ENCODE data around the gene KIRREL3. TPM values are rescaled to one million over a fixed set of nuclear protein-coding genes. Genes with fewer than 3 reads are reported as not detected.

Gene KIRREL3
- total and polyA plus RNA-seq, 2 donors (not counting 3 experiments of a cell fraction or from before 2014, with no cell fraction given), result not detected

DNA sequence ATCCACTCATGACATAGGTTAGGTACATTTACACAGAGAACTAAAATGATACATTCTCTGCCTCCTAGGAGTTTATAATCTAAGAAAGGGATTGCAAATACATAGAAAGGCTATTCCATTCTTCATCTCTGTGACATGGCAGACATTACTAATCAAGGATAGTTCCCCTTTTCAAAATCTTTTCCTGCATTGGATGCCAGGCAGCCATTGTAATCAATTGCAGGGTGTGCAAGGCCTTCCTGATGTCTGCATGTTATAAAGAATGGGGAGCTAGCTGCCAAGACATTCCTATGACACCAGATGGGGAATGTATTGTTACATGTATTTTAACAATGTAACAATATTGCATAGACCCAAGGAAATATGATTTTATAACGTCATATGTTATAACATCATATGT, 82.0 kb downstream of the KIRREL3 start:
- Histone ChIP-seq H3K4me3 (replicated peaks in 1 of 3; ENCODE audit: insufficient read depth in 1 of 3, low read depth in 1 of 3, low read length in 3 of 3) (no peak overlapping the region), H4K20me1 (replicated peaks; ENCODE audit: control insufficient read depth, extremely low read depth, insufficient read depth, low read length) (no peaks in the 10 kb centered on the region), H3K4me1 (ENCODE audit: control insufficient read depth, extremely low read depth, insufficient read depth, low read length) (no peaks in the 10 kb centered on the region), H3K79me2 (ENCODE audit: control insufficient read depth, insufficient read depth, low read length) (no peaks in the 10 kb centered on the region), H3K27ac (ENCODE audit: insufficient read depth, low read depth, low read length) (no peak overlapping the region), H2AFZ (ENCODE audit: low read depth, low read length) (no peak overlapping the region), H3K9me1 (replicated peaks; ENCODE audit: control insufficient read depth, extremely low read depth, insufficient read depth, low read length) (no peaks in the 10 kb centered on the region), H3K9me3 (replicated peaks; ENCODE audit: control insufficient read depth, insufficient read depth, low read length) (no peaks in the 10 kb centered on the region), H3K36me3 (ENCODE audit: control insufficient read depth in 2 of 2, extremely low read depth in 1 of 2, insufficient read depth in 2 of 2, low read length in 2 of 2) (no peaks in the 10 kb centered on the region), H3K27me3 (ENCODE audit: control insufficient read depth in 2 of 2, insufficient read depth in 2 of 2, low read length in 2 of 2) (no peaks in the 10 kb centered on the region), H3K9ac (replicated peaks; ENCODE audit: extremely low read depth, insufficient read depth, low read length) (no peak overlapping the region), H3K4me2 (ENCODE audit: insufficient read depth, low read length) (no peak overlapping the region)
- dilution Hi-C loops (cut with MboI; ENCODE audit: extremely low pct_ligation_motif_present, low sequenced_read_pairs), result no loop called here
- ChIA-PET POLR2A (no interaction called here), CTCF (no interaction called here)
- no TSS peak for BruUV-seq (replicated peaks)
- DNase-seq (ENCODE audit: low read depth, low spot score) (no peak), FAIRE-seq (no peak)
- TF ChIP-seq POLR2AphosphoS5 (IDR thresholded peaks at IDR 0.05; ENCODE audit: insufficient read depth, low read depth, low read length), result no peak
- TF ChIP-seq POLR2A (IDR thresholded peaks at IDR 0.05; ENCODE audit: low read depth, low read length), result no peak
- TF ChIP-seq FOS (IDR thresholded peaks at IDR 0.05; ENCODE audit: borderline replicate concordance, insufficient read depth, low read length), result no peak
- TF ChIP-seq MYC (IDR thresholded peaks at IDR 0.05; ENCODE audit: low read depth, low read length), result no peak
- TF ChIP-seq JUN (IDR thresholded peaks at IDR 0.05; ENCODE audit: borderline replicate concordance, insufficient read depth, insufficient read length, low read depth), result no peak
- TF ChIP-seq GATA2 (IDR thresholded peaks at IDR 0.05; ENCODE audit: insufficient read depth, insufficient read length, low read depth, low read length), result no peak
- TF ChIP-seq, protein P1, sequence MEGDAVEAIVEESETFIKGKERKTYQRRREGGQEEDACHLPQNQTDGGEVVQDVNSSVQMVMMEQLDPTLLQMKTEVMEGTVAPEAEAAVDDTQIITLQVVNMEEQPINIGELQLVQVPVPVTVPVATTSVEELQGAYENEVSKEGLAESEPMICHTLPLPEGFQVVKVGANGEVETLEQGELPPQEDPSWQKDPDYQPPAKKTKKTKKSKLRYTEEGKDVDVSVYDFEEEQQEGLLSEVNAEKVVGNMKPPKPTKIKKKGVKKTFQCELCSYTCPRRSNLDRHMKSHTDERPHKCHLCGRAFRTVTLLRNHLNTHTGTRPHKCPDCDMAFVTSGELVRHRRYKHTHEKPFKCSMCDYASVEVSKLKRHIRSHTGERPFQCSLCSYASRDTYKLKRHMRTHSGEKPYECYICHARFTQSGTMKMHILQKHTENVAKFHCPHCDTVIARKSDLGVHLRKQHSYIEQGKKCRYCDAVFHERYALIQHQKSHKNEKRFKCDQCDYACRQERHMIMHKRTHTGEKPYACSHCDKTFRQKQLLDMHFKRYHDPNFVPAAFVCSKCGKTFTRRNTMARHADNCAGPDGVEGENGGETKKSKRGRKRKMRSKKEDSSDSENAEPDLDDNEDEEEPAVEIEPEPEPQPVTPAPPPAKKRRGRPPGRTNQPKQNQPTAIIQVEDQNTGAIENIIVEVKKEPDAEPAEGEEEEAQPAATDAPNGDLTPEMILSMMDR (IDR thresholded peaks at IDR 0.05; ENCODE audit: extremely low read depth in 1 of 2, insufficient read depth in 1 of 2, low read depth in 1 of 2, low read length in 2 of 2), result no peak
- no peak for TF ChIP-seq EZH2 (IDR thresholded peaks at IDR 0.05; ENCODE audit: borderline replicate concordance, low read depth, low read length, severe bottlenecking)
- TF ChIP-seq, protein P2, sequence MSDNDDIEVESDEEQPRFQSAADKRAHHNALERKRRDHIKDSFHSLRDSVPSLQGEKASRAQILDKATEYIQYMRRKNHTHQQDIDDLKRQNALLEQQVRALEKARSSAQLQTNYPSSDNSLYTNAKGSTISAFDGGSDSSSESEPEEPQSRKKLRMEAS (IDR thresholded peaks at IDR 0.05; ENCODE audit: insufficient read depth, insufficient read length), result no peak
- intact Hi-C loops (cut with micrococcal nuclease), result no loop called here

Data from endothelial cell of umbilical vein (primary cell).